ENCODE measurements around the gene SLC25A13.

- TF ChIP-seq TSHZ2 (CRISPR knock-in tag; IDR thresholded peaks at IDR 0.05) = no peak
- no peak for TF ChIP-seq ARNTL (CRISPR knock-in tag; IDR thresholded peaks at IDR 0.05; ENCODE audit: borderline replicate concordance, low read depth)
- TF ChIP-seq TOX (CRISPR knock-in tag; IDR thresholded peaks at IDR 0.05; ENCODE audit: borderline replicate concordance) = no peak
These were observed 17.3 kb downstream of the SLC25A13 start for GRCh38 chr7:96304573-96304972.

All from SK-N-SH treated with all-trans-retinoic acid at 6 μM for 48 hours (cell line).